ENCODE measurements around the gene NTPCR.

- TF ChIP-seq CTCF (IDR thresholded peaks at IDR 0.05), result no peak
- no peak for TF ChIP-seq POLR2A (IDR thresholded peaks at IDR 0.05)
These were observed 70.0 kb downstream of the NTPCR start for GRCh38 chr1:233020426-233020825.
